ENCODE data around the gene UTP11.

The UTP11 gene

GRCh38 chr1:38074302-38074677 is 61.8 kb downstream of the UTP11 start:
- Histone ChIP-seq H3K4me1 (ENCODE audit: low read depth, poor library complexity, severe bottlenecking) (no peaks in the 10 kb centered on the region), H2AFZ (ENCODE audit: low read depth) (no peak overlapping the region), H3K4me3 (IDR thresholded peaks at IDR 0.05; ENCODE audit: insufficient read depth, low read depth, low read length) (no peak overlapping the region), H4K20me1 (ENCODE audit: insufficient read depth) (no peaks in the 10 kb centered on the region), H3K9ac (no peak overlapping the region), H3K27me3 (ENCODE audit: insufficient read depth, low read depth) (no peaks in the 10 kb centered on the region), H3K27ac (no peak overlapping the region), H3K4me2 (no peak overlapping the region), H3K79me2 (ENCODE audit: insufficient read depth, low read depth) (no peaks in the 10 kb centered on the region), H3K36me3 (ENCODE audit: insufficient read depth) (no peaks in the 10 kb centered on the region)
- TF ChIP-seq, protein P1, sequence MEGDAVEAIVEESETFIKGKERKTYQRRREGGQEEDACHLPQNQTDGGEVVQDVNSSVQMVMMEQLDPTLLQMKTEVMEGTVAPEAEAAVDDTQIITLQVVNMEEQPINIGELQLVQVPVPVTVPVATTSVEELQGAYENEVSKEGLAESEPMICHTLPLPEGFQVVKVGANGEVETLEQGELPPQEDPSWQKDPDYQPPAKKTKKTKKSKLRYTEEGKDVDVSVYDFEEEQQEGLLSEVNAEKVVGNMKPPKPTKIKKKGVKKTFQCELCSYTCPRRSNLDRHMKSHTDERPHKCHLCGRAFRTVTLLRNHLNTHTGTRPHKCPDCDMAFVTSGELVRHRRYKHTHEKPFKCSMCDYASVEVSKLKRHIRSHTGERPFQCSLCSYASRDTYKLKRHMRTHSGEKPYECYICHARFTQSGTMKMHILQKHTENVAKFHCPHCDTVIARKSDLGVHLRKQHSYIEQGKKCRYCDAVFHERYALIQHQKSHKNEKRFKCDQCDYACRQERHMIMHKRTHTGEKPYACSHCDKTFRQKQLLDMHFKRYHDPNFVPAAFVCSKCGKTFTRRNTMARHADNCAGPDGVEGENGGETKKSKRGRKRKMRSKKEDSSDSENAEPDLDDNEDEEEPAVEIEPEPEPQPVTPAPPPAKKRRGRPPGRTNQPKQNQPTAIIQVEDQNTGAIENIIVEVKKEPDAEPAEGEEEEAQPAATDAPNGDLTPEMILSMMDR (conservative IDR thresholded peaks at IDR 0.05; ENCODE audit: low read depth, low read length): no peak

Measured in KMS-11 (cell line).